ENCODE measurements around the gene CENPS. TPM values are rescaled to one million over a fixed set of nuclear protein-coding genes. Genes with fewer than 3 reads are reported as not detected.
"Not testable (repeated sequence)": the region's sequence is repeated elsewhere in the genome, so short reads cannot be mapped to it uniquely, and the experiment has no call there.

Gene CENPS
- total and polyA plus RNA-seq, 2 donors from 2014 or later: 21.9 to 45.1 TPM

DNA sequence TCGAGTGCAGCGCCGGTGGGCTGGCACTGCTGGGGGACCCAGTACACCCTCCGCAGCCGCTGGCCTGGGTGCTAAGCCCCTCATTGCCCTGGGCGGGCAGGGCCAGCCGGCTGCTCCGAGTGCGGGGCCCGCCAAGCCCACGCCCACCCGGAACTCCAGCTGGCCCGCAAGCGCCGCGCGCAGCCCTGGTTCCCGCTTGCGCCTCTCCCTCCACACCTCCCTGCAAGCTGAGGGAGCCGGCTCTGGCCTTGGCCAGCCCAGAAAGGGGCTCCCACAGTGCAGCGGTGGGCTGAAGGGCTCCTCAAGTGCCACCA, 3.7 kb upstream of the CENPS start:
- intact Hi-C loops (cut with DNase I): loop anchor here (10.0 kb wide), 1 partner anchor 52 kb away; no protein-coding TSS in a partner anchor
- not testable (repeated sequence) for H3K4me3 ChIP-seq (ENCODE audit: low read length in 3 of 3); H3K27ac ChIP-seq (ENCODE audit: low read depth in 2 of 2, low read length in 2 of 2); H3K36me3 ChIP-seq (ENCODE audit: control insufficient read depth in 2 of 3, insufficient read depth in 3 of 3, low read length in 3 of 3); H3K9me3 ChIP-seq (ENCODE audit: control insufficient read depth in 2 of 3, insufficient read depth in 1 of 3, low read length in 3 of 3); H3K27me3 ChIP-seq (ENCODE audit: control insufficient read depth, insufficient read depth, low read length); FAIRE-seq; H3K9ac ChIP-seq (ENCODE audit: low read length in 3 of 3); H3K4me1 ChIP-seq (ENCODE audit: control insufficient read depth in 2 of 3, insufficient read depth in 2 of 3, low read depth in 1 of 3, low read length in 3 of 3)
- peak in 1 of 5 donors; percentile 41 for DNase-seq

DNA sequence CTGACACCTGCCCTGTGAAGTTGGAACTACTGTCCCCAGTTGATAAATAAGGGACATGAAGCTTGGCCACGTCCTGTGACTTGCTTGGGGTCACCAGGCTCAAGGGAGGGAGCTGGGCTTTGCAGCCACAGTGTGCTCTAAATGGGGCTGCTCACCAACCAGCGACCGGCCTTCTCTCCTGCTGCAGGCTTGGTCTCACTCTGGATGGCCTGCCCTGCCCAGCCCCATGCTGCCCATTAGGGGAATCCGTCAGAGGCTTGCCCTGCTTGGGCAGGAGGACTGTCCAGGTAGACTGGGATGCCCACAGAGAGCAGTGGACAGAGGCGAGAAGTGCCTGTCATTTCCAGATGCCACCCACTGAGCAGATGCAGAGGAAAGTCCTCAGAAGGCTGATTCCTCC, 1.2 kb upstream of the CENPS start:
- H3K36me3 ChIP-seq (ENCODE audit: control insufficient read depth in 2 of 3, insufficient read depth in 3 of 3, low read length in 3 of 3): no peaks in the 10 kb centered on the region
- H3K4me1 ChIP-seq (ENCODE audit: control insufficient read depth in 2 of 3, insufficient read depth in 2 of 3, low read depth in 1 of 3, low read length in 3 of 3): peaks cover 3 to 12% (median 9%) of the 10 kb centered on the region in 3 donors
- H3K4me3 ChIP-seq (ENCODE audit: low read length in 3 of 3): no peak overlapping the region
- H3K9ac ChIP-seq (ENCODE audit: low read length in 3 of 3): no peak overlapping the region
- H3K27ac ChIP-seq (ENCODE audit: low read depth in 2 of 2, low read length in 2 of 2): no peak overlapping the region
- TF ChIP-seq, protein P1, sequence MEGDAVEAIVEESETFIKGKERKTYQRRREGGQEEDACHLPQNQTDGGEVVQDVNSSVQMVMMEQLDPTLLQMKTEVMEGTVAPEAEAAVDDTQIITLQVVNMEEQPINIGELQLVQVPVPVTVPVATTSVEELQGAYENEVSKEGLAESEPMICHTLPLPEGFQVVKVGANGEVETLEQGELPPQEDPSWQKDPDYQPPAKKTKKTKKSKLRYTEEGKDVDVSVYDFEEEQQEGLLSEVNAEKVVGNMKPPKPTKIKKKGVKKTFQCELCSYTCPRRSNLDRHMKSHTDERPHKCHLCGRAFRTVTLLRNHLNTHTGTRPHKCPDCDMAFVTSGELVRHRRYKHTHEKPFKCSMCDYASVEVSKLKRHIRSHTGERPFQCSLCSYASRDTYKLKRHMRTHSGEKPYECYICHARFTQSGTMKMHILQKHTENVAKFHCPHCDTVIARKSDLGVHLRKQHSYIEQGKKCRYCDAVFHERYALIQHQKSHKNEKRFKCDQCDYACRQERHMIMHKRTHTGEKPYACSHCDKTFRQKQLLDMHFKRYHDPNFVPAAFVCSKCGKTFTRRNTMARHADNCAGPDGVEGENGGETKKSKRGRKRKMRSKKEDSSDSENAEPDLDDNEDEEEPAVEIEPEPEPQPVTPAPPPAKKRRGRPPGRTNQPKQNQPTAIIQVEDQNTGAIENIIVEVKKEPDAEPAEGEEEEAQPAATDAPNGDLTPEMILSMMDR (IDR thresholded peaks at IDR 0.05; ENCODE audit: borderline replicate concordance, extremely low read depth, insufficient read depth): no peak
- DNase-seq: peak in 2 of 5 donors; percentile 51 to 67
- intact Hi-C loops (cut with DNase I): loop anchor here (10.0 kb wide), 1 partner anchor 54 kb away; no protein-coding TSS in a partner anchor
- H3K27me3 ChIP-seq (ENCODE audit: control insufficient read depth, insufficient read depth, low read length): no peaks in the 10 kb centered on the region
- H3K9me3 ChIP-seq (ENCODE audit: control insufficient read depth in 2 of 3, insufficient read depth in 1 of 3, low read length in 3 of 3): no peaks in the 10 kb centered on the region
- no peak for FAIRE-seq

DNA sequence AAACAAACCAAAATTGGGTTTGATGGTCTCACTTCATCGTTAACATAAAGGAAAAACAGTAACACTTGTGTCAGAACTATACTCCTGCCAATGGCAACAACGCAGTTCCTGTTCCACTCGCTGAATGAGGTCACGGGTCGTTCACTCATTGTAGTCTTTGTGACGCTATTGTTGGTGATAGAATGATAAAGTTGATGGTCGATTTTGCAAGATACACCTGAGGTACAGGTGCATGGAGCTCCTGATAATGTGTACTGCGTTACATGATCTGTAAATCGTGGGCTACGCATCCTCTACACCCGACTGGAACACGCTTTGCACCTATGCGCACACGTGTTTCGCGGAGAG, 391 bp upstream of the CENPS start:
- H3K36me3 ChIP-seq (ENCODE audit: control insufficient read depth in 2 of 3, insufficient read depth in 3 of 3, low read length in 3 of 3): no peaks in the 10 kb centered on the region
- H3K9me3 ChIP-seq (ENCODE audit: control insufficient read depth in 2 of 3, insufficient read depth in 1 of 3, low read length in 3 of 3): no peaks in the 10 kb centered on the region
- H3K4me3 ChIP-seq (ENCODE audit: low read length in 3 of 3): peak overlapping the region; percentile 21 to 98 (median 74)
- H3K27ac ChIP-seq (ENCODE audit: low read depth in 2 of 2, low read length in 2 of 2): no peak overlapping the region
- H3K27me3 ChIP-seq (ENCODE audit: control insufficient read depth, insufficient read depth, low read length): no peaks in the 10 kb centered on the region
- DNase-seq: peak in 3 of 5 donors; percentile 22 to 40 (median 35)
- peaks cover 3 to 15% (median 9%) of the 10 kb centered on the region in 3 donors for H3K4me1 ChIP-seq (ENCODE audit: control insufficient read depth in 2 of 3, insufficient read depth in 2 of 3, low read depth in 1 of 3, low read length in 3 of 3)
- FAIRE-seq: no peak
- TF ChIP-seq, protein P1 (IDR thresholded peaks at IDR 0.05; ENCODE audit: borderline replicate concordance, extremely low read depth, insufficient read depth): no peak
- H3K9ac ChIP-seq (ENCODE audit: low read length in 3 of 3): peak overlapping the region in 2 of 3 donors; percentile 62 to 78
- intact Hi-C loops (cut with DNase I): loop anchor here (10.0 kb wide), 1 partner anchor 55 kb away; no protein-coding TSS in a partner anchor

DNA sequence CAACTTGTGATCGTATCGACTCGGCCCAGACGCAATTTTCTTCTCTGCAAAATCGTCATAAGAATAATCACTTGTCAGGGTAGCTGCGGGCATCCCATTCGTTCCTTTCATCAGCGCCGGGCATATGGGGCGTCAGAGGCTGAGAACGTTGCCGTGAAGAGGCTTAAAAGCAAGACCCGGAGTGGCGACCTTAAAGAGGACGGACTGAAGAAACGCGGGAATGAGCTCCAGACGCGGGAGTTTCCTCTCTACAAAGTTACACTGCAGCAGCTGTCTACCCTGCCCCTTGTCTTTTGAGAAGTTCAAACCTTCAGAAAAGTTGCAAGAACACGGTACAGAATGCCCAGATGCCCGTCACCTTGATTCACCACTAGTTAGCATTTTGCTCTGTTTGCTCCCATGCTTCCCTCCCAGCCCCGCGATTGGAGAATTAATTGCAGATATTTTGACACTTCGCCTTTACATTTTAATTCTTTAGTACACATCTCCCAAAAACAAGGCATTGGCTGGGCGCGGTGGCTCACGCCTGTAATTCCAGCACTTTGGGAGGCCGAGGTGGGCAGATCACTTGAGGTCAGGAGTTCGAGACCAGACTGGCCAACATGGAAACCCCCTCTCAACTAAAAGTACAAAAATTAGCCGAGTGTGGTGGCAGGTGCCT, 967 bp downstream of the CENPS start:
- intact Hi-C loops (cut with DNase I): no loop called here
- DNase-seq (peak in 3 of 5 donors; percentile 18 to 49 (median 21)), FAIRE-seq (no peak)
- Histone ChIP-seq H3K9ac (ENCODE audit: low read length in 3 of 3) (peak overlapping the region; percentile 27 to 91 (median 83)), H3K4me3 (ENCODE audit: low read length in 3 of 3) (peak overlapping the region; percentile 73 to 98 (median 93)), H3K36me3 (ENCODE audit: control insufficient read depth in 2 of 3, insufficient read depth in 3 of 3, low read length in 3 of 3) (no peaks in the 10 kb centered on the region), H3K27me3 (ENCODE audit: control insufficient read depth, insufficient read depth, low read length) (no peaks in the 10 kb centered on the region), H3K4me1 (ENCODE audit: control insufficient read depth in 2 of 3, insufficient read depth in 2 of 3, low read depth in 1 of 3, low read length in 3 of 3) (peaks cover 3 to 15% (median 9%) of the 10 kb centered on the region in 3 donors), H3K9me3 (ENCODE audit: control insufficient read depth in 2 of 3, insufficient read depth in 1 of 3, low read length in 3 of 3) (no peaks in the 10 kb centered on the region), H3K27ac (ENCODE audit: low read depth in 2 of 2, low read length in 2 of 2) (no peak overlapping the region)
- TF ChIP-seq, protein P1 (IDR thresholded peaks at IDR 0.05; ENCODE audit: borderline replicate concordance, extremely low read depth, insufficient read depth): no peak

Data from kidney (tissue), 14 donors.